ENCODE data around the gene GPC6. TPM values are rescaled to one million over a fixed set of nuclear protein-coding genes. Genes with fewer than 3 reads are reported as not detected.

GPC6 gene
- polyA plus RNA-seq, 1 donor (not counting 4 experiments of a cell fraction or from before 2014, with no cell fraction given), result 0.42 TPM

- Histone ChIP-seq H4K20me1 (ENCODE audit: control insufficient read depth, extremely low read depth, insufficient read depth, low read length) (no peaks in the 10 kb centered on the region), H3K27ac (ENCODE audit: control insufficient read depth, insufficient read depth, low read length) (no peak overlapping the region), H3K9ac (ENCODE audit: control insufficient read depth, extremely low read depth, insufficient read depth, low read length) (no peak overlapping the region), H3K79me2 (ENCODE audit: control insufficient read depth, insufficient read depth, low read length) (no peaks in the 10 kb centered on the region), H3K4me2 (ENCODE audit: control insufficient read depth, extremely low read depth, insufficient read depth, low read depth, low read length) (no peak overlapping the region), H3K4me3 (ENCODE audit: control insufficient read depth in 2 of 3, extremely low read depth in 1 of 3, insufficient read depth in 2 of 3, low read depth in 1 of 3, low read length in 3 of 3) (no peak overlapping the region), H2AFZ (ENCODE audit: control insufficient read depth, low read length) (no peak overlapping the region), H3K36me3 (ENCODE audit: control insufficient read depth in 2 of 2, extremely low read depth in 1 of 2, insufficient read depth in 2 of 2, low read length in 2 of 2) (no peaks in the 10 kb centered on the region), H3K27me3 (ENCODE audit: control insufficient read depth, extremely low read depth, insufficient read depth, low read length) (no peaks in the 10 kb centered on the region), H3K9me1 (ENCODE audit: control insufficient read depth, extremely low read depth, insufficient read depth, low read length) (no peaks in the 10 kb centered on the region), H3K9me3 (ENCODE audit: control insufficient read depth, low read depth, low read length) (no peaks in the 10 kb centered on the region), H3K4me1 (ENCODE audit: control insufficient read depth, extremely low read depth, insufficient read depth, low read length) (no peaks in the 10 kb centered on the region)
- no peak for FAIRE-seq
- no peak for TF ChIP-seq EZH2 (IDR thresholded peaks at IDR 0.05; ENCODE audit: low read length)
- no peak for TF ChIP-seq CTCF (optimal IDR thresholded peaks at IDR 0.05 in 1 of 3, IDR thresholded peaks at IDR 0.05 in 1 of 3, conservative IDR thresholded peaks at IDR 0.05 in 1 of 3; ENCODE audit: extremely low read depth in 1 of 3, insufficient read depth in 2 of 3, low read length in 3 of 3)
- dilution Hi-C loops (cut with MboI; ENCODE audit: extremely low pct_ligation_motif_present, low sequenced_read_pairs), result no loop called here
- DNase-seq (ENCODE audit: low read depth, low spot score), result no peak
Observed at GRCh38 chr13:93872786-93873347, 646.3 kb downstream of the GPC6 start.

- H3K9me3 ChIP-seq (ENCODE audit: control insufficient read depth, low read depth, low read length), result no peaks in the 10 kb centered on the region
- H3K9me1 ChIP-seq (ENCODE audit: control insufficient read depth, extremely low read depth, insufficient read depth, low read length), result no peaks in the 10 kb centered on the region
- TF ChIP-seq EZH2 (IDR thresholded peaks at IDR 0.05; ENCODE audit: low read length) (no peak), CTCF (optimal IDR thresholded peaks at IDR 0.05 in 1 of 3, IDR thresholded peaks at IDR 0.05 in 1 of 3, conservative IDR thresholded peaks at IDR 0.05 in 1 of 3; ENCODE audit: extremely low read depth in 1 of 3, insufficient read depth in 2 of 3, low read length in 3 of 3) (no peak)
- H4K20me1 ChIP-seq (ENCODE audit: control insufficient read depth, extremely low read depth, insufficient read depth, low read length), result no peaks in the 10 kb centered on the region
- no peaks in the 10 kb centered on the region for H3K36me3 ChIP-seq (ENCODE audit: control insufficient read depth in 2 of 2, extremely low read depth in 1 of 2, insufficient read depth in 2 of 2, low read length in 2 of 2)
- FAIRE-seq (no peak), DNase-seq (ENCODE audit: low read depth, low spot score) (no peak)
- H3K9ac ChIP-seq (ENCODE audit: control insufficient read depth, extremely low read depth, insufficient read depth, low read length), result no peak overlapping the region
- no peaks in the 10 kb centered on the region for H3K79me2 ChIP-seq (ENCODE audit: control insufficient read depth, insufficient read depth, low read length)
- dilution Hi-C loops (cut with MboI; ENCODE audit: extremely low pct_ligation_motif_present, low sequenced_read_pairs), result no loop called here
- H3K4me2 ChIP-seq (ENCODE audit: control insufficient read depth, extremely low read depth, insufficient read depth, low read depth, low read length), result no peak overlapping the region
- H3K4me3 ChIP-seq (ENCODE audit: control insufficient read depth in 2 of 3, extremely low read depth in 1 of 3, insufficient read depth in 2 of 3, low read depth in 1 of 3, low read length in 3 of 3), result no peak overlapping the region
- H2AFZ ChIP-seq (ENCODE audit: control insufficient read depth, low read length), result no peak overlapping the region
- H3K27me3 ChIP-seq (ENCODE audit: control insufficient read depth, extremely low read depth, insufficient read depth, low read length), result no peaks in the 10 kb centered on the region
- no peak overlapping the region for H3K27ac ChIP-seq (ENCODE audit: control insufficient read depth, insufficient read depth, low read length)
- no peaks in the 10 kb centered on the region for H3K4me1 ChIP-seq (ENCODE audit: control insufficient read depth, extremely low read depth, insufficient read depth, low read length)
Observed at GRCh38 chr13:93875547-93875946, 648.9 kb downstream of the GPC6 start.

Measured in keratinocyte (primary cell).